Keratinocyte (primary cell): ENCODE results near the gene EID1. TPM values are rescaled to one million over a fixed set of nuclear protein-coding genes. Genes with fewer than 3 reads are reported as not detected.

ENCODE experiments used
- DNase-seq: peaks from one replicate; pipeline ENCODE4 v3.0.0-alpha.2; 2011; ENCODE audit warnings: low read depth, missing footprints, low spot score
- FAIRE-seq: peaks from 2 replicates; lab custom pipeline; 2011; peaks lifted over from hg19 to GRCh38; lab: Jason Lieb, UNC
- H2AFZ ChIP-seq: 2 replicates; pipeline ENCODE4 v1.6.0; 2012; ENCODE audit warnings: low read length, control low read depth, inconsistent platforms; ENCODE audit not compliant: control insufficient read depth
- H3K27ac ChIP-seq: 2 replicates; pipeline ENCODE4 v1.5.1; 2011; ENCODE audit warnings: low read length; ENCODE audit not compliant: control insufficient read depth, insufficient read depth
- H3K27me3 ChIP-seq: 3 replicates; pipeline ENCODE4 v1.6.0; 2011; ENCODE audit warnings: low read length; ENCODE audit not compliant: control insufficient read depth, insufficient read depth; ENCODE audit errors: extremely low read depth
- H3K36me3 ChIP-seq, 2 experiments: 2 replicates in 1 of 2; 3 replicates in 1 of 2; pipeline ENCODE4 v1.5.1; 2011; ENCODE audit warnings: low read length in 2 of 2, mild to moderate bottlenecking in 1 of 2; ENCODE audit not compliant: control insufficient read depth in 2 of 2, insufficient read depth in 2 of 2; ENCODE audit errors: extremely low read depth in 1 of 2
- H3K4me1 ChIP-seq: 3 replicates; pipeline ENCODE4 v1.5.1; 2011; ENCODE audit warnings: low read length; ENCODE audit not compliant: control insufficient read depth, insufficient read depth; ENCODE audit errors: extremely low read depth
- H3K4me2 ChIP-seq: 3 replicates; pipeline ENCODE4 v1.6.0; 2011; ENCODE audit warnings: low read depth, low read length; ENCODE audit not compliant: control insufficient read depth, insufficient read depth; ENCODE audit errors: extremely low read depth
- H3K4me3 ChIP-seq, 3 experiments: fragments of 200-600 bp in 1 of 3; sonication (generic) in 1 of 3; 2 replicates in 2 of 3; 3 replicates in 1 of 3; pipeline ENCODE4 v1.5.1; 2011 to 2016; ENCODE audit warnings: low read length in 3 of 3, mild to moderate bottlenecking in 3 of 3, control low read depth in 2 of 3, inconsistent platforms in 1 of 3, low read depth in 1 of 3, mixed read lengths in 1 of 3, mixed run types in 1 of 3, moderate library complexity in 1 of 3; ENCODE audit not compliant: control insufficient read depth in 2 of 3, insufficient read depth in 2 of 3; ENCODE audit errors: extremely low read depth in 1 of 3
- H3K79me2 ChIP-seq: 2 replicates; pipeline ENCODE4 v1.6.0; 2012; ENCODE audit warnings: low read length; ENCODE audit not compliant: control insufficient read depth, insufficient read depth
- H3K9ac ChIP-seq: 3 replicates; pipeline ENCODE4 v1.6.0; 2011; ENCODE audit warnings: low read length; ENCODE audit not compliant: control insufficient read depth, insufficient read depth; ENCODE audit errors: extremely low read depth
- H3K9me1 ChIP-seq: 3 replicates; pipeline ENCODE4 v1.6.0; 2011; ENCODE audit warnings: low read length; ENCODE audit not compliant: control insufficient read depth, insufficient read depth; ENCODE audit errors: extremely low read depth
- H3K9me3 ChIP-seq: 2 replicates; pipeline ENCODE4 v1.5.1; 2012; ENCODE audit warnings: low read depth, low read length; ENCODE audit not compliant: control insufficient read depth
- H4K20me1 ChIP-seq: 3 replicates; pipeline ENCODE4 v1.6.0; 2011; ENCODE audit warnings: low read length; ENCODE audit not compliant: control insufficient read depth, insufficient read depth; ENCODE audit errors: extremely low read depth
- CTCF ChIP-seq, 3 experiments: IDR thresholded peaks in 1 of 3; conservative IDR thresholded peaks in 1 of 3; optimal IDR thresholded peaks in 1 of 3; 2 replicates in 2 of 3; 3 replicates in 1 of 3; pipeline versions ENCODE3 to v1.5.1; 2011; ENCODE audit warnings: low read length in 3 of 3, mild to moderate bottlenecking in 3 of 3, moderate library complexity in 2 of 3, control low read depth in 1 of 3, inconsistent platforms in 1 of 3; ENCODE audit not compliant: insufficient read depth in 2 of 3; ENCODE audit errors: extremely low read depth in 1 of 3
- EZH2 ChIP-seq: IDR thresholded peaks from one replicate; pipeline ENCODE4 v1.6.1; 2012; ENCODE audit warnings: inconsistent platforms, mild to moderate bottlenecking, low read length, moderate library complexity
- dilution Hi-C: fragments of 300-500 bp; cut with MboI; formaldehyde crosslinking; loops from one replicate; pipeline ENCODE4 v1.7.0; 2020; ENCODE audit warnings: low sequenced_read_pairs; ENCODE audit not compliant: extremely low pct_ligation_motif_present
- polyA plus RNA-seq, 5 experiments: library from polyadenylated mRNA; depleted of rRNA in 3 of 5; stranded (reverse) in 3 of 5; stranded (forward) in 1 of 5; unstranded in 1 of 5; fragments of >200 nt; gene quantifications; 1 replicate in 1 of 5; 2 replicates in 3 of 5; 3 replicates in 1 of 5; pipeline versions ENCODE4 v1.2.1 to v1.2.3, GENCODE V29; 2011 to 2012; ENCODE audit warnings: missing spikeins in 2 of 5, low read depth in 1 of 5, low replicate concordance in 1 of 5

The EID1 gene
- polyA plus RNA-seq, 1 donor (not counting 4 experiments of a cell fraction or from before 2014, with no cell fraction given): 120 TPM

GRCh38 chr15:48861813-48862431 lies 16.0 kb upstream of the EID1 start:
- TF ChIP-seq EZH2 (no peak), CTCF (optimal IDR thresholded peaks at IDR 0.05 in 1 of 3, IDR thresholded peaks at IDR 0.05 in 1 of 3, conservative IDR thresholded peaks at IDR 0.05 in 1 of 3; ENCODE audit: extremely low read depth in 1 of 3, insufficient read depth in 2 of 3, low read length in 3 of 3) (peak; percentile 48 to 70 (median 68))
- H3K79me2 ChIP-seq: no peaks in the 10 kb centered on the region
- no peaks in the 10 kb centered on the region for H3K9me3 ChIP-seq
- DNase-seq (no peak), FAIRE-seq (no peak)
- H3K36me3 ChIP-seq: no peaks in the 10 kb centered on the region
- dilution Hi-C loops: no loop called here
- H2AFZ ChIP-seq: no peak overlapping the region
- no peaks in the 10 kb centered on the region for H3K9me1 ChIP-seq
- no peak overlapping the region for H3K4me2 ChIP-seq
- no peak overlapping the region for H3K9ac ChIP-seq
- no peak overlapping the region for H3K4me3 ChIP-seq
- no peak overlapping the region for H3K27ac ChIP-seq
- no peaks in the 10 kb centered on the region for H3K4me1 ChIP-seq
- H3K27me3 ChIP-seq: no peaks in the 10 kb centered on the region
- H4K20me1 ChIP-seq: no peaks in the 10 kb centered on the region

GRCh38 chr15:48862705-48863104 lies 15.2 kb upstream of the EID1 start:
- FAIRE-seq (no peak), DNase-seq (no peak)
- H3K4me3 ChIP-seq: no peak overlapping the region
- no peak overlapping the region for H2AFZ ChIP-seq
- H3K27me3 ChIP-seq: no peaks in the 10 kb centered on the region
- H3K79me2 ChIP-seq: no peaks in the 10 kb centered on the region
- dilution Hi-C loops: no loop called here
- no peak overlapping the region for H3K27ac ChIP-seq
- H3K36me3 ChIP-seq: no peaks in the 10 kb centered on the region
- TF ChIP-seq EZH2 (no peak), CTCF (optimal IDR thresholded peaks at IDR 0.05 in 1 of 3, IDR thresholded peaks at IDR 0.05 in 1 of 3, conservative IDR thresholded peaks at IDR 0.05 in 1 of 3; ENCODE audit: extremely low read depth in 1 of 3, insufficient read depth in 2 of 3, low read length in 3 of 3) (no peak)
- H3K9me1 ChIP-seq: no peaks in the 10 kb centered on the region
- H3K9me3 ChIP-seq: no peaks in the 10 kb centered on the region
- H3K4me1 ChIP-seq: peaks cover 2% of the 10 kb centered on the region
- H4K20me1 ChIP-seq: no peaks in the 10 kb centered on the region
- no peak overlapping the region for H3K9ac ChIP-seq
- no peak overlapping the region for H3K4me2 ChIP-seq
